ENCODE results near the gene SERGEF.

DNA sequence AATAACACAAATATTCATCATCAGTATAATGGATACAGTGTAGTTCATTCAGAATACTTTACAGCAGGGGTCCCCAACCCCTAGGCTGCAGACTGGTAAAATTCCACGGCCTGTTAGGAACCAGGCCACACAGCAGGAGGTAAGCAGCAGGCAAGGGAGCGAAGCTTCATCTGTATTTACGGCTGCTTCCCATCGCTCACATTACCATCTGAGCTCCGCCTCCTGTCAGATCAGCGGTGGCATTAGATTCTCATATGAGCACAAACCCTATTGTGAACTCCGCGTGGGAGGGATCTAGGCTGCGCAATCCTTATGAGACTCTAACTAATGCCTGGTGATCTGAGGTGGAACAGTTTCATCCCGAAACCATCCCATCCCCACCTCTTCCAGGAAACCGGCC, 125.1 kb downstream of the SERGEF start:
- no peak for TF ChIP-seq CTCF (IDR thresholded peaks at IDR 0.05)
- TF ChIP-seq POLR2A (IDR thresholded peaks at IDR 0.05): no peak

Data from heart left ventricle (tissue), 13 donors.